Measurements from ENCODE around the gene HHAT. TPM values are rescaled to one million over a fixed set of nuclear protein-coding genes. Genes with fewer than 3 reads are reported as not detected.

Gene HHAT
- total and polyA plus RNA-seq, 9 of the 15 experiments (the other 6 are each of a cell fraction or from before 2014, with no cell fraction given) = 0.07 to 0.16 (median 0.13) TPM; not detected in 1

- TF ChIP-seq LCOR (CRISPR knock-in tag; IDR thresholded peaks at IDR 0.05) (no peak), CTCFL (IDR thresholded peaks at IDR 0.05; ENCODE audit: borderline replicate concordance, insufficient read depth, low read depth, low read length, poor library complexity, severe bottlenecking) (no peak), NFATC3 (IDR thresholded peaks at IDR 0.05) (no peak), NELFE (IDR thresholded peaks at IDR 0.05; ENCODE audit: insufficient read depth, insufficient read length) (no peak), DLX4 (CRISPR knock-in tag; IDR thresholded peaks at IDR 0.05) (no peak), PRMT5 (CRISPR knock-in tag; IDR thresholded peaks at IDR 0.05) (no peak)
- TF ChIP-seq, protein P1, sequence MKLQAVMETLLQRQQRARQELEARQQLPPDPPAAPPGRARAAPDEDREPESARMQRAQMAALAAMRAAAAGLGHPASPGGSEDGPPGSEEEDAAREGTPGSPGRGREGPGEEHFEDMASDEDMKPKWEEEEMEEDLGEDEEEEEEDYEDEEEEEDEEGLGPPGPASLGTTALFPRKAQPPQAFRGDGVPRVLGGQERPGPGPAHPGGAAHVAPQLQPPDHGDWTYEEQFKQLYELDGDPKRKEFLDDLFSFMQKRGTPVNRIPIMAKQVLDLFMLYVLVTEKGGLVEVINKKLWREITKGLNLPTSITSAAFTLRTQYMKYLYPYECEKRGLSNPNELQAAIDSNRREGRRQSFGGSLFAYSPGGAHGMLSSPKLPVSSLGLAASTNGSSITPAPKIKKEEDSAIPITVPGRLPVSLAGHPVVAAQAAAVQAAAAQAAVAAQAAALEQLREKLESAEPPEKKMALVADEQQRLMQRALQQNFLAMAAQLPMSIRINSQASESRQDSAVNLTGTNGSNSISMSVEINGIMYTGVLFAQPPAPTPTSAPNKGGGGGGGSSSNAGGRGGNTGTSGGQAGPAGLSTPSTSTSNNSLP (IDR thresholded peaks at IDR 0.05; ENCODE audit: borderline replicate concordance, low read depth, low read length) = no peak
Observed at GRCh38 chr1:210516092-210516656, 187.5 kb downstream of the HHAT start (continued).
